Glutamatergic neuron (in vitro differentiated cells): ENCODE results near the gene NR6A1. TPM values are rescaled to one million over a fixed set of nuclear protein-coding genes. Genes with fewer than 3 reads are reported as not detected.

Source experiments
- DNase-seq: peaks from one replicate; pipeline ENCODE4 v3.0.0; 2022
- H3K27ac Mint-ChIP-seq: one replicate; pipeline ENCODE4 v1.8.0; 2020; ENCODE audit warnings: mild to moderate bottlenecking, mixed read lengths, inconsistent platforms; ENCODE audit not compliant: unreplicated experiment
- H3K27me3 Mint-ChIP-seq: one replicate; pipeline ENCODE4 v1.8.0; 2020; ENCODE audit warnings: mild to moderate bottlenecking, moderate library complexity, mixed read lengths, inconsistent platforms; ENCODE audit not compliant: unreplicated experiment
- H3K36me3 Mint-ChIP-seq: one replicate; pipeline ENCODE4 v1.8.0; 2020; ENCODE audit warnings: mild to moderate bottlenecking, mixed read lengths, inconsistent platforms; ENCODE audit not compliant: unreplicated experiment
- H3K4me1 Mint-ChIP-seq: one replicate; pipeline ENCODE4 v1.8.0; 2020; ENCODE audit warnings: mild to moderate bottlenecking, low read depth, mixed read lengths, inconsistent platforms; ENCODE audit not compliant: unreplicated experiment
- H3K4me3 Mint-ChIP-seq: one replicate; pipeline ENCODE4 v1.8.0; 2020; ENCODE audit warnings: mild to moderate bottlenecking, mixed read lengths, inconsistent platforms; ENCODE audit not compliant: unreplicated experiment
- H3K9me3 Mint-ChIP-seq: one replicate; pipeline ENCODE4 v1.8.0; 2020; ENCODE audit warnings: mild to moderate bottlenecking, moderate library complexity, mixed read lengths, inconsistent platforms; ENCODE audit not compliant: unreplicated experiment
- total RNA-seq: library from RNA; stranded (reverse); fragmentation: NEBNext Ultra II Directional; extraction: Animal tissue kit (Norgen Biotek cat#: 25700); gene quantifications from one replicate; pipeline ENCODE4 v1.2.1, GENCODE V29; 2021; ENCODE audit not compliant: unreplicated experiment
- TF ChIP-seq, protein P1 (sequence below): fragments of 200-600 bp; sonication (generic); IDR thresholded peaks from one replicate; pipeline ENCODE4 v1.5.0; 2021; ENCODE audit not compliant: partially characterized antibody, unreplicated experiment

NR6A1 gene
- total RNA-seq, 1 donor from 2014 or later: 51.0 TPM

DNA sequence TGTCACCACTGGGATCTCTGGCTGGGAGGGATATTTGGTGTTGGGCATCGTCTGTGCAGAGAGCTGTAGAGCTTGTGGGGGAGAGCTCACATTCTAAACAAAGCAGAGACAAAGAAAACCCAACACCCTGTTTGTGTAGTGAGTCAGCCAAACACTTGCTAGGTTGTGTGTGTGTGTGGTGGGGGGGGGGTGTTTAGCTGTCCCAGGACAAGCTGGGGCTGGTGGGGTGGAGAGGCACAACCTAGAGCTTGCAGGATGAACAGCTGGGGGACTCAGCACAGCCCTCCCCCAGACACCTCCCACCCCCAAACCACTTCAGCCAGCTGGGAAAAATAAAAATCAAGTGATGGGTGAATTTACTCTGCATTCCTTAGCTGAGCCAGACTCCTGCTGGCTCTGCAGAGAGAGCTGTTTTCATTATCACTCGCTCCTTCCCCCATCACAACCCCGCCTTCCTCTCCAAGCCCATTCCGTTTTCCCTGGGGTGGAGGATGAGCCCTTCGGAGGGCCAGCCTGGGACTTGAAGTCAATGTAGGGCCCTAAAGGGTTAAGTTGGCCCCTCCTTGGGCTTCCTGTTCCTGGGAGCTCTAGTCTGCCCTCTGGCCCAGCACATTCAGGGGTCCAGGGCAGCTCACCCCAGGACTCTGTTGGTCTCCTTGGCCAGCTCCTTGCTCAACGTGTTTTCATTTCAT lies 8.4 kb upstream of the NR6A1 start:
- Mint-ChIP-seq H3K27me3 (peaks cover 11% of the 10 kb centered on the region), H3K9me3 (peaks cover 12% of the 10 kb centered on the region), H3K36me3 (no peaks in the 10 kb centered on the region), H3K4me1 (peaks cover 2% of the 10 kb centered on the region), H3K27ac (no peak overlapping the region), H3K4me3 (no peak overlapping the region)
- no peak for DNase-seq
- TF ChIP-seq, protein P1, sequence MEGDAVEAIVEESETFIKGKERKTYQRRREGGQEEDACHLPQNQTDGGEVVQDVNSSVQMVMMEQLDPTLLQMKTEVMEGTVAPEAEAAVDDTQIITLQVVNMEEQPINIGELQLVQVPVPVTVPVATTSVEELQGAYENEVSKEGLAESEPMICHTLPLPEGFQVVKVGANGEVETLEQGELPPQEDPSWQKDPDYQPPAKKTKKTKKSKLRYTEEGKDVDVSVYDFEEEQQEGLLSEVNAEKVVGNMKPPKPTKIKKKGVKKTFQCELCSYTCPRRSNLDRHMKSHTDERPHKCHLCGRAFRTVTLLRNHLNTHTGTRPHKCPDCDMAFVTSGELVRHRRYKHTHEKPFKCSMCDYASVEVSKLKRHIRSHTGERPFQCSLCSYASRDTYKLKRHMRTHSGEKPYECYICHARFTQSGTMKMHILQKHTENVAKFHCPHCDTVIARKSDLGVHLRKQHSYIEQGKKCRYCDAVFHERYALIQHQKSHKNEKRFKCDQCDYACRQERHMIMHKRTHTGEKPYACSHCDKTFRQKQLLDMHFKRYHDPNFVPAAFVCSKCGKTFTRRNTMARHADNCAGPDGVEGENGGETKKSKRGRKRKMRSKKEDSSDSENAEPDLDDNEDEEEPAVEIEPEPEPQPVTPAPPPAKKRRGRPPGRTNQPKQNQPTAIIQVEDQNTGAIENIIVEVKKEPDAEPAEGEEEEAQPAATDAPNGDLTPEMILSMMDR: no peak

- H3K27ac Mint-ChIP-seq: no peak overlapping the region
- H3K36me3 Mint-ChIP-seq: no peaks in the 10 kb centered on the region
- peaks cover 10% of the 10 kb centered on the region for H3K9me3 Mint-ChIP-seq
- peaks cover 14% of the 10 kb centered on the region for H3K27me3 Mint-ChIP-seq
- H3K4me1 Mint-ChIP-seq: peaks cover 2% of the 10 kb centered on the region
- no peak for DNase-seq
- no peak overlapping the region for H3K4me3 Mint-ChIP-seq
- TF ChIP-seq, protein P1: no peak
Measured at GRCh38 chr9:124778575-124779367, 7.7 kb upstream of the NR6A1 start.

DNA sequence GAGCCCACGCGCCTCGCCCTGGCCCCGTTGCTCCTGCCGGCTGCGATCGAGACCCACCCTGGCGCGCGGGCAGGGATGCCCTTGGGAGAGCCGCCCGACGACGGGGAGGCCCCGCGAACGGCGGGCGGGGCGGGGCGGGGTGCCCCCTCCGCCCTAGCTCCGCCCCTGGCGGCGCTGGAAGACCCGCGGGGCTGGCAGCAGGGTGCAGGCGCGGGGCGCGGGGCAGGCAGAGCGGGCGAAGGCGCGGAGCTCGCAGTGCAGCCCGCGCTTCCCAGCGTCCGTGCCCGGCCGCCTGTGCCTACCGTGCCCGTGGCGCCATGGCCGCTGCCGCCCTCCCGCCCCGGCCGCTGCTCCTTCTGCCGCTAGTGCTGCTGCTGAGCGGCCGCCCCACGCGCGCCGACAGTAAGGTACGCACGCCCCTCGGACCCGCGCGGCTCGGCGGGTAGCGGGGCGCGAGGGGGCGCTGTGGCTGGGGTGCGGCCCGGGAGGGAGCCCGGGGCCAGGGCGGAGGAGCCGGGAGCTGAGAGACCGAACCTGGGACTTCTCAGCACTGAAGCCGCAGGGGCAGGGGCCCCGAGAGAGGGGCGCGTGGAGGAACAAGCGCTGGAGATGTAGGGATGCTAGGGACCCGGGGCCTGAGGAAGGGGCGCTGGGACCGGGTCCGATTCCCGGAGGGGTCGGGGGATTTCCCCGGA lies 6.0 kb upstream of the NR6A1 start, which contains the start of gene OLFML2A:
Gene OLFML2A, plus strand, starts transcription at position 180 of the 695 bp plus-strand sequence. Its CDS starts 138 bp downstream, at position 318.
- TF ChIP-seq, protein P1: peak; percentile 57
- H3K4me3 Mint-ChIP-seq: peak within 1 kb of the TSS; percentile 90
- peak; percentile 50 for DNase-seq
- no peak within 1 kb of the TSS for H3K27ac Mint-ChIP-seq
- H3K36me3 Mint-ChIP-seq: no peaks in the 10 kb centered on the region
- peaks cover 16% of the 10 kb centered on the region for H3K9me3 Mint-ChIP-seq
- H3K4me1 Mint-ChIP-seq: peaks cover 2% of the 10 kb centered on the region
- H3K27me3 Mint-ChIP-seq: peaks cover 14% of the 10 kb centered on the region

- Mint-ChIP-seq H3K4me3 (peak overlapping the region; percentile 90), H3K36me3 (no peaks in the 10 kb centered on the region), H3K4me1 (peaks cover 2% of the 10 kb centered on the region), H3K27ac (no peak overlapping the region), H3K27me3 (peaks cover 15% of the 10 kb centered on the region), H3K9me3 (peaks cover 16% of the 10 kb centered on the region)
- TF ChIP-seq, protein P1: no peak
- no peak for DNase-seq
Measured at GRCh38 chr9:124776618-124776953, 5.5 kb upstream of the NR6A1 start.
